H9 (cell line): ENCODE results near the gene SFXN5. TPM values are rescaled to one million over a fixed set of nuclear protein-coding genes. Genes with fewer than 3 reads are reported as not detected.

ENCODE experiments used
- DNase-seq: peaks from one replicate; pipeline ENCODE4 v3.0.0-alpha.2; 2017
- H2AFZ ChIP-seq: one replicate; pipeline ENCODE4 v1.6.1; 2013; ENCODE audit warnings: mild to moderate bottlenecking, low read length, control low read depth, moderate library complexity
- H2AK5ac ChIP-seq: 2 replicates; pipeline ENCODE4 v1.6.1; 2013; ENCODE audit warnings: low read length, control low read depth, mixed read lengths; ENCODE audit not compliant: insufficient read length
- H2BK120ac ChIP-seq: one replicate; pipeline ENCODE4 v1.6.1; 2013; ENCODE audit warnings: low read depth, mild to moderate bottlenecking, low read length, control low read depth, inconsistent platforms; ENCODE audit not compliant: poor library complexity, severe bottlenecking
- H2BK12ac ChIP-seq: 2 replicates; pipeline ENCODE4 v1.6.1; 2013; ENCODE audit warnings: low read length, control low read depth, mixed read lengths, low read depth; ENCODE audit not compliant: insufficient read length
- H2BK15ac ChIP-seq: 2 replicates; pipeline ENCODE4 v1.6.1; 2013; ENCODE audit warnings: low read depth, low read length, control low read depth
- H2BK20ac ChIP-seq: one replicate; pipeline ENCODE4 v1.6.1; 2013; ENCODE audit warnings: low read depth, mild to moderate bottlenecking, low read length, control low read depth, inconsistent platforms; ENCODE audit not compliant: poor library complexity, severe bottlenecking
- H2BK5ac ChIP-seq: 2 replicates; pipeline ENCODE4 v1.6.1; 2013; ENCODE audit warnings: low read length, control low read depth, mixed read lengths; ENCODE audit not compliant: insufficient read length
- H3K14ac ChIP-seq: 2 replicates; pipeline ENCODE4 v1.6.1; 2013; ENCODE audit warnings: low read length, control low read depth; ENCODE audit not compliant: insufficient read depth
- H3K18ac ChIP-seq: 2 replicates; pipeline ENCODE4 v1.6.1; 2013; ENCODE audit warnings: low read depth, mild to moderate bottlenecking, mixed read lengths, low read length, control low read depth; ENCODE audit not compliant: insufficient read length
- H3K23ac ChIP-seq: 2 replicates; pipeline ENCODE4 v1.6.1; 2013; ENCODE audit warnings: low read length, control low read depth, mixed read lengths, low read depth; ENCODE audit not compliant: insufficient read length
- H3K23me2 ChIP-seq: 2 replicates; pipeline ENCODE4 v1.6.1; 2013; ENCODE audit warnings: low read depth, mild to moderate bottlenecking, mixed read lengths, low read length, control low read depth; ENCODE audit not compliant: insufficient read length, poor library complexity, severe bottlenecking
- H3K27ac ChIP-seq: 2 replicates; pipeline ENCODE4 v1.5.1; 2013; ENCODE audit warnings: low read length, control low read depth, mixed read lengths, low read depth; ENCODE audit not compliant: insufficient read length
- H3K27me3 ChIP-seq: 2 replicates; pipeline ENCODE4 v1.6.1; 2013; ENCODE audit warnings: low read length, control low read depth, inconsistent platforms; ENCODE audit not compliant: insufficient read depth
- H3K4ac ChIP-seq: 2 replicates; pipeline ENCODE4 v1.6.1; 2013; ENCODE audit warnings: low read depth, mild to moderate bottlenecking, control low read depth, inconsistent platforms, low read length, moderate library complexity
- H3K4me1 ChIP-seq: 2 replicates; pipeline ENCODE4 v1.6.1; 2013; ENCODE audit warnings: low read length, control low read depth, inconsistent platforms; ENCODE audit not compliant: insufficient read depth
- H3K4me2 ChIP-seq: 2 replicates; pipeline ENCODE4 v1.6.1; 2013; ENCODE audit warnings: low read length, control low read depth, mixed read lengths; ENCODE audit not compliant: insufficient read length, insufficient read depth
- H3K56ac ChIP-seq: 2 replicates; pipeline ENCODE4 v1.6.1; 2013; ENCODE audit warnings: low read depth, mild to moderate bottlenecking, mixed read lengths, low read length, control low read depth; ENCODE audit not compliant: insufficient read length
- H3K79me1 ChIP-seq: 2 replicates; pipeline ENCODE4 v1.6.1; 2013; ENCODE audit warnings: low read depth, mild to moderate bottlenecking, moderate library complexity, low read length, control low read depth, inconsistent platforms; ENCODE audit not compliant: insufficient read depth, poor library complexity, severe bottlenecking
- H3K79me2 ChIP-seq: 2 replicates; pipeline ENCODE4 v1.6.1; 2013; ENCODE audit warnings: low read length, control low read depth, inconsistent platforms; ENCODE audit not compliant: insufficient read depth
- H3K9ac ChIP-seq: 2 replicates; pipeline ENCODE4 v1.6.1; 2013; ENCODE audit warnings: low read length, control low read depth, mixed read lengths; ENCODE audit not compliant: insufficient read length; ENCODE audit errors: extremely low read depth
- H3K9me3 ChIP-seq: one replicate; pipeline ENCODE4 v1.6.1; 2013; ENCODE audit warnings: low read depth, low read length, inconsistent platforms; ENCODE audit not compliant: control insufficient read depth
- H3T11ph ChIP-seq: one replicate; pipeline ENCODE4 v1.6.1; 2013; ENCODE audit warnings: mild to moderate bottlenecking, low read length, control low read depth, inconsistent platforms
- H4K20me1 ChIP-seq: one replicate; pipeline ENCODE4 v1.6.1; 2013; ENCODE audit not compliant: control insufficient read depth, insufficient read length, insufficient read depth
- H4K5ac ChIP-seq: 2 replicates; pipeline ENCODE4 v1.6.1; 2013; ENCODE audit warnings: low read depth, mild to moderate bottlenecking, mixed read lengths, low read length, control low read depth; ENCODE audit not compliant: insufficient read length
- H4K8ac ChIP-seq: replicated peaks from 2 replicates; pipeline ENCODE4 v1.6.1; 2013; ENCODE audit warnings: low read length, control low read depth, mixed read lengths, low read depth; ENCODE audit not compliant: insufficient read length
- H4K91ac ChIP-seq: 2 replicates; pipeline ENCODE4 v1.6.1; 2013; ENCODE audit warnings: low read depth, mild to moderate bottlenecking, moderate library complexity, mixed read lengths, low read length, control low read depth; ENCODE audit not compliant: insufficient read length
- H3K27ac Mint-ChIP-seq, 3 experiments: 2 replicates in 2 of 3; 3 replicates in 1 of 3; pipeline ENCODE4 v1.8.0; 2020 to 2021; ENCODE audit warnings: mixed read lengths in 3 of 3, mild to moderate bottlenecking in 1 of 3, moderate library complexity in 1 of 3
- H3K27me3 Mint-ChIP-seq: 2 replicates; pipeline ENCODE4 v1.8.0; 2021; ENCODE audit warnings: low read depth, mild to moderate bottlenecking, moderate library complexity, mixed read lengths
- H3K36me3 Mint-ChIP-seq, 3 experiments: 2 replicates in 2 of 3; 3 replicates in 1 of 3; pipeline ENCODE4 v1.8.0; 2020 to 2021; ENCODE audit warnings: low read depth in 3 of 3, mixed read lengths in 3 of 3; ENCODE audit not compliant: insufficient read depth in 1 of 3
- H3K4me1 Mint-ChIP-seq, 2 experiments: 2 replicates each; pipeline ENCODE4 v1.8.0; 2020; ENCODE audit warnings: mixed read lengths in 2 of 2
- H3K4me3 Mint-ChIP-seq, 2 experiments: 2 replicates in 1 of 2; 3 replicates in 1 of 2; pipeline ENCODE4 v1.8.0; 2020 to 2021; ENCODE audit warnings: mild to moderate bottlenecking in 2 of 2, mixed read lengths in 2 of 2, moderate library complexity in 1 of 2
- H3K9me3 Mint-ChIP-seq, 2 experiments: 2 replicates in 1 of 2; 3 replicates in 1 of 2; pipeline ENCODE4 v1.8.0; 2020; ENCODE audit warnings: mild to moderate bottlenecking in 2 of 2, mixed read lengths in 2 of 2, moderate library complexity in 1 of 2
- CTCF ChIP-seq: fragments of 200-600 bp; sonication (generic); conservative IDR thresholded peaks from 3 replicates; pipeline ENCODE4 v1.8.0; 2021; ENCODE audit warnings: antibody characterized with exemption, mild to moderate bottlenecking
- WGBS: extraction: QIAGEN DNeasy Blood & Tissue Kit; methylation state at CpG from one replicate; pipeline ENCODE4 v1.1.7; 2013; ENCODE audit warnings: missing lambda C conversion rate, low lambda C conversion rate, mixed read lengths; ENCODE audit not compliant: insufficient read length; ENCODE audit errors: extremely low coverage; 5-methylcytosine and 5-hydroxymethylcytosine counted together
- total RNA-seq: library from RNA; stranded (reverse); gene quantifications from 2 replicates; pipeline ENCODE4 v1.2.1, GENCODE V29; 2021

SFXN5 gene
- total RNA-seq, 1 experiment from 2014 or later: 30.9 TPM

GRCh38 chr2:73088703-73089102 lies 17.2 kb upstream of the SFXN5 start:
- no peak overlapping the region for H3K9ac ChIP-seq
- H3K4me1 ChIP-seq: no peaks in the 10 kb centered on the region
- H4K20me1 ChIP-seq: no peaks in the 10 kb centered on the region
- H4K8ac ChIP-seq: no peak overlapping the region
- H3K23me2 ChIP-seq: no peaks in the 10 kb centered on the region
- no peak overlapping the region for H3K4me2 ChIP-seq
- no peak overlapping the region for H2AK5ac ChIP-seq
- no peak overlapping the region for H3K27ac ChIP-seq
- no peak overlapping the region for H3K56ac ChIP-seq
- H2BK12ac ChIP-seq: no peak overlapping the region
- no peak overlapping the region for H2BK120ac ChIP-seq
- no peaks in the 10 kb centered on the region for H3K9me3 ChIP-seq
- Mint-ChIP-seq H3K36me3 (peaks cover 3 to 5% (median 5%) of the 10 kb centered on the region in 3 experiments; a peak in 4 of 7 replicates), H3K9me3 (no peaks in the 10 kb centered on the region), H3K4me3 (no peak overlapping the region), H3K27me3 (no peaks in the 10 kb centered on the region), H3K27ac (no peak overlapping the region; a peak in 1 of 7 replicates), H3K4me1 (peaks cover 12 to 14% of the 10 kb centered on the region in 2 experiments)
- H3K23ac ChIP-seq: no peak overlapping the region
- DNase-seq: no peak
- H4K91ac ChIP-seq: no peak overlapping the region
- H2BK15ac ChIP-seq: no peak overlapping the region
- no peak overlapping the region for H2BK5ac ChIP-seq
- no peak for TF ChIP-seq CTCF
- no peak overlapping the region; the same call in 1 of the 2 replicates for H3K14ac ChIP-seq
- no peak overlapping the region for H4K5ac ChIP-seq
- no peak overlapping the region for H3K4ac ChIP-seq
- no peak overlapping the region for H2AFZ ChIP-seq
- no peaks in the 10 kb centered on the region for H3K79me1 ChIP-seq
- H2BK20ac ChIP-seq: no peak overlapping the region
- WGBS: no CpG with 5 or more reads among the region's 14 CpGs
- no peak overlapping the region for H3T11ph ChIP-seq
- no peaks in the 10 kb centered on the region for H3K27me3 ChIP-seq
- H3K18ac ChIP-seq: no peak overlapping the region
- H3K79me2 ChIP-seq: no peaks in the 10 kb centered on the region
